Pancreas (tissue), 10 donors: ENCODE results near the gene DLEU7. TPM values are rescaled to one million over a fixed set of nuclear protein-coding genes. Genes with fewer than 3 reads are reported as not detected.

ENCODE experiments used
- ATAC-seq, 4 donors: fragments of 200-7000 bp; cut with Tn5 transposase; one replicate each; pipeline versions ENCODE4 v1.8.0 to v1.9.1; 2020; ENCODE audit warnings: mild to moderate bottlenecking in 4 of 4, moderate library complexity in 4 of 4
- DNase-seq, 6 donors: peaks; one replicate each; pipeline ENCODE4 v3.0.0-alpha.2; 2020
- FAIRE-seq: peaks from 2 replicates; lab custom pipeline; 2012; peaks lifted over from hg19 to GRCh38; lab: Jason Lieb, UNC
- H3K27ac ChIP-seq, 4 donors: fragments of 200-600 bp; sonication (generic); 1 replicate in 3 of 4; 2 replicates in 1 of 4; pipeline versions ENCODE4 v1.5.0 to v1.8.0; 2020
- H3K27me3 ChIP-seq, 4 donors: fragments of 200-600 bp; one replicate each; pipeline ENCODE4 v1.8.0; 2021
- H3K36me3 ChIP-seq, 3 donors: fragments of 200-600 bp; sonication (generic) in 1 of 3; one replicate each; pipeline versions ENCODE4 v1.5.0 to v1.8.0; 2020 to 2021
- H3K4me1 ChIP-seq, 3 donors: fragments of 200-600 bp; one replicate each; pipeline ENCODE4 v1.8.0; 2021
- H3K4me3 ChIP-seq, 4 donors: fragments of 200-600 bp; sonication (generic) in 2 of 4; one replicate each; pipeline versions ENCODE4 v1.5.0 to v1.8.0; 2020 to 2021
- H3K9me3 ChIP-seq, 4 donors: fragments of 200-600 bp; one replicate each; pipeline ENCODE4 v1.8.0; 2021
- WGBS, 2 donors: extraction: QIAGEN DNeasy Blood & Tissue Kit; methylation state at CpG; one replicate each; pipeline ENCODE4 v1.1.7; 2013; 5-methylcytosine and 5-hydroxymethylcytosine counted together
- intact Hi-C, 3 donors: fragments of 100-400 bp; cut with DNase I; formaldehyde crosslinking; loops; one replicate each; pipeline versions ENCODE4 v1.11.1 to v1.14.2; 2022
- polyA plus RNA-seq, 2 donors: library from polyadenylated mRNA; stranded (reverse); fragments of 200-250 nt; gene quantifications; one replicate each; pipeline ENCODE4 v1.2.3, GENCODE V29; 2013
- total RNA-seq, 6 donors: library from RNA; stranded (reverse); fragmentation: NEBNext Ultra II Directional in 4 of 6; extraction: Animal tissue kit (Norgen Biotek cat#: 25700) in 4 of 6; gene quantifications; one replicate each; pipeline versions ENCODE4 v1.2.1 to v1.2.4, GENCODE V29; 2021 to 2023
- TF ChIP-seq, protein P1 (sequence below), 4 donors: fragments of 200-600 bp; sonication (generic) in 3 of 4; IDR thresholded peaks; one replicate each; pipeline versions ENCODE4 v1.5.0 to v1.8.0; 2021; ENCODE audit warnings: antibody characterized with exemption in 4 of 4
- donor health status: healthy with polysubstance abuse.
- donor health status: DM: no; HTN: no; CAD: no; lungs with moderate emphysema.
- donor health status: DM: no; HTN: no; CAD: no.
- donor health status: control.
- donor health status: control.
- donor health status: Bipolar disorder and iron deficiency.
- donor health status: DM: yes; HTN: yes; CAD: no.
- donor health status: DM: no; HTN: no; CAD: no.
- donor health status: DM: no; HTN: no; CAD: no.
- donor health status: DM: yes; HTN: yes; CAD: no.

The DLEU7 gene
- under 1 TPM in 3 of 6 donors, not detected in 3; 0.08 to 0.47 (median 0.12) TPM for total RNA-seq
- polyA plus RNA-seq: under 1 TPM; 0.02 to 0.08 TPM

DNA sequence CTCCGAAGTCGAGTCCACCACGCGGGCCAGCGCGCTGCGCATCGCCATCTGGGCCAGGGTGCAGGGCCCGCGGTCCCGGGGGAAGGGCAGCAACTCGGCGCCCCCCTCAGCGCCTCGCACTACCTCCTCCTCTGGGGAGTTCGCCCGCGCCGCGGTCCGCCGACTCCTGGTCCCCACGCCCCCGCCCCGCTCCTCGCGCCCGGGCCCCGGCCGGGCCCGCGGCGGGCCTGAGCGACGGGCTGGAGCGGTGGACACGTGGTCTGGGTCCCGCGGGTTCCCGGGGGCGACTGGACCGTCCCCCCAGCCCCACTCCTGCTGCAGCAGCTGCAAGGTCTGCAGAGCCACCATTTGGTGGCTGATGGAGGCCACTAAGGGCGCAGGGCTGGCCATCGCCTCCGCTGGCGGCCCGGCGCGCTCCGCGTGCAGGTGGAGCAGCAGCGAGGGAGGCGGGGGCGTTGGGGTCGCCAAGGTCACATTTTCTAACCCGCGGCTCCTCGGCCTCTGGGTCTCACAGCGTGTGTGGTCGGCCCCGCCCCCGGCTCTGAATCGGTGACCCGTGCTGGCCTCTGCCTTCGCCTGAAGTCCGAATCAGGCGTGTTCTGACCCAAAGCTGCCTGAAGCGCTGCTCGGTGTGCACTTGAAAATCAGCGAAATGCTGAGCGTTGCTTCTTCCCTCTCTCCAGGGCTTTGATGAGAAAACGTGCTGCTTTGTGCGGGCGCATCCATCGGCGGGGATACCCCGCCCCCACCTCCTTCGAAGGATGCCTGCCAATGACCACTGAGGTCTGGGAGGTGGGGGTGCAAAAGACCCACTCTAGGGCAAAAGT is at the start of gene DLEU7:
Gene DLEU7, minus strand, starts transcription at position 436 of the 827 bp plus-strand sequence. Its CDS starts 46 bp downstream, at position 390.
- intact Hi-C loops: no loop called here
- peak in 3 of 6 donors; percentile 16 to 57 (median 56) for DNase-seq
- Histone ChIP-seq H3K9me3 (no peaks in the 10 kb centered on the region), H3K27ac (no peak within 1 kb of the TSS), H3K4me1 (no peaks in the 10 kb centered on the region), H3K27me3 (peaks cover 0 to 5% (median 2%) of the 10 kb centered on the region in 4 donors), H3K4me3 (peak within 1 kb of the TSS in 3 of 4 donors; percentile 5 to 36 (median 11)), H3K36me3 (no peaks in the 10 kb centered on the region)
- ATAC-seq: no peak
- FAIRE-seq: no peak
- 21 to 22% methylated on average over 66 to 78 of the region's 78 CpGs for WGBS, 2 donors
- TF ChIP-seq, protein P1, sequence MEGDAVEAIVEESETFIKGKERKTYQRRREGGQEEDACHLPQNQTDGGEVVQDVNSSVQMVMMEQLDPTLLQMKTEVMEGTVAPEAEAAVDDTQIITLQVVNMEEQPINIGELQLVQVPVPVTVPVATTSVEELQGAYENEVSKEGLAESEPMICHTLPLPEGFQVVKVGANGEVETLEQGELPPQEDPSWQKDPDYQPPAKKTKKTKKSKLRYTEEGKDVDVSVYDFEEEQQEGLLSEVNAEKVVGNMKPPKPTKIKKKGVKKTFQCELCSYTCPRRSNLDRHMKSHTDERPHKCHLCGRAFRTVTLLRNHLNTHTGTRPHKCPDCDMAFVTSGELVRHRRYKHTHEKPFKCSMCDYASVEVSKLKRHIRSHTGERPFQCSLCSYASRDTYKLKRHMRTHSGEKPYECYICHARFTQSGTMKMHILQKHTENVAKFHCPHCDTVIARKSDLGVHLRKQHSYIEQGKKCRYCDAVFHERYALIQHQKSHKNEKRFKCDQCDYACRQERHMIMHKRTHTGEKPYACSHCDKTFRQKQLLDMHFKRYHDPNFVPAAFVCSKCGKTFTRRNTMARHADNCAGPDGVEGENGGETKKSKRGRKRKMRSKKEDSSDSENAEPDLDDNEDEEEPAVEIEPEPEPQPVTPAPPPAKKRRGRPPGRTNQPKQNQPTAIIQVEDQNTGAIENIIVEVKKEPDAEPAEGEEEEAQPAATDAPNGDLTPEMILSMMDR (IDR thresholded peaks at IDR 0.05): no peak

- H3K27me3 ChIP-seq: no peaks in the 10 kb centered on the region
- ATAC-seq (no peak), FAIRE-seq (no peak), DNase-seq (no peak)
- H3K4me1 ChIP-seq: no peaks in the 10 kb centered on the region
- no peaks in the 10 kb centered on the region for H3K36me3 ChIP-seq
- H3K27ac ChIP-seq: no peak overlapping the region
- H3K4me3 ChIP-seq: no peak overlapping the region
- H3K9me3 ChIP-seq: no peaks in the 10 kb centered on the region
- TF ChIP-seq, protein P1 (IDR thresholded peaks at IDR 0.05): no peak
- intact Hi-C loops: no loop called here
- 74 to 79% methylated on average over 7 of the region's 7 CpGs for WGBS, 2 donors
Observed at GRCh38 chr13:50892210-50892944, 48.9 kb upstream of the DLEU7 start.

GRCh38 chr13:50891206-50891605 is 47.7 kb upstream of the DLEU7 start:
- Histone ChIP-seq H3K4me1 (no peaks in the 10 kb centered on the region), H3K27ac (no peak overlapping the region), H3K4me3 (no peak overlapping the region), H3K36me3 (no peaks in the 10 kb centered on the region), H3K27me3 (no peaks in the 10 kb centered on the region), H3K9me3 (no peaks in the 10 kb centered on the region)
- ATAC-seq: no peak
- intact Hi-C loops: no loop called here
- TF ChIP-seq, protein P1 (IDR thresholded peaks at IDR 0.05): no peak
- DNase-seq: no peak
- no peak for FAIRE-seq

DNA sequence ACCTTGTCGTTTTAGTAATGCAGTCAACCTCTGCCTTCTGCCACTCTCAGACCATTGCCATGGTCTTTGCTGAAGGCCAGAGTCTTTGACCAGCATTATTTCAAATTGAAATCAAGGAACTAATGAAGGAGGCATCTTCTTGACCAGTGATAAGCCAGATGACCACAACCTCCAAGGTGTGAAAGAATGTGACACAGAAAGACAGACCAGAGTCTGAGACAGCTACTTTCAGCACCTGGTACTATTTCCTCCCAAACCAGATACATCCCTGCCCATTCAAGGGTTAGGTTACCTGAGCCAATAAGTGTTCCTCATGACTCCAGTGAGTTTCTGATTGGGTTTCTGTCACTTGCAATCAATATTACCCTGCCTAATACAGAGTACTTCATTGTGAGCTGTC is 45.8 kb upstream of the DLEU7 start:
- no peak overlapping the region for H3K27ac ChIP-seq
- H3K36me3 ChIP-seq: no peaks in the 10 kb centered on the region
- no peaks in the 10 kb centered on the region for H3K27me3 ChIP-seq
- intact Hi-C loops: no loop called here
- H3K9me3 ChIP-seq: no peaks in the 10 kb centered on the region
- no peak for DNase-seq
- no peaks in the 10 kb centered on the region for H3K4me1 ChIP-seq
- TF ChIP-seq, protein P1 (IDR thresholded peaks at IDR 0.05): no peak
- no peak for ATAC-seq
- FAIRE-seq: no peak
- WGBS, 2 donors: 18 to 68% methylated on average over 1 of the region's 1 CpG
- no peak overlapping the region for H3K4me3 ChIP-seq
